ENCODE results near the gene BCAN.

Gene BCAN

DNA sequence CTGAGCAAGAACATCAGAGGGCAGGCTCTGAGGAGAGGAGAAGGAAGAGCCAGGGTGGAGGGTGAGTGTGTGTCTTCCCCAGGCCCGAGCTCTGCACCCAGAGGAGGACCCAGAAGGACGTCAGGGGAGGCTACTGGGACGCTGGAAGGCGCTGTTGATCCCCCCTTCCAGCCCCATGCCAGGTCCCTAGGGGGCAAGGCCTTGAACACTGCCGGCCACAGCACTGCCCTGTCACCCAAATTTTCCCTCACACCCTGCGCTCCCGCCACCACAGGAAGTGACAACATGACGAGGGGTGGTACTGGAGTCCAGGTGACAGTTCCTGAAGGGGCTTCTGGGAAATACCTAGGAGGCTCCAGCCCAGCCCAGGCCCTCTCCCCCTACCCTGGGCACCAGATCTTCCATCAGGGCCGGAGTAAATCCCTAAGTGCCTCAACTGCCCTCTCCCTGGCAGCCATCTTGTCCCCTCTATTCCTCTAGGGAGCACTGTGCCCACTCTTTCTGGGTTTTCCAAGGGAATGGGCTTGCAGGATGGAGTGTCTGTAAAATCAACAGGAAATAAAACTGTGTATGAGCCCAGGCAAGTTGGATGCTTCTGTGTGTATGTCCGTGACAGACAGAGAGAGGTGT is 17.1 kb downstream of the BCAN start:
- H2AFZ ChIP-seq (ENCODE audit: low read depth, low read length), result no peak overlapping the region
- H3K14ac ChIP-seq (ENCODE audit: low read length in 2 of 2), result no peak overlapping the region
- H3K9me3 ChIP-seq (ENCODE audit: control insufficient read depth, low read length), result no peaks in the 10 kb centered on the region
- peak overlapping the region in 1 of 2 experiments; percentile 13 for H2BK12ac ChIP-seq (ENCODE audit: low read length in 2 of 2)
- no peak overlapping the region for H4K8ac ChIP-seq (ENCODE audit: low read length)
- peaks cover 50% of the 10 kb centered on the region for H3K4me1 ChIP-seq (ENCODE audit: control insufficient read depth, insufficient read depth, low read depth, low read length)
- H2BK5ac ChIP-seq (ENCODE audit: low read depth, low read length, poor library complexity, severe bottlenecking), result no peak overlapping the region
- peak overlapping the region in 1 of 2 experiments; percentile 57 for H3K18ac ChIP-seq (ENCODE audit: low read depth in 1 of 2, low read length in 2 of 2)
- no peak overlapping the region for H3K27ac ChIP-seq (ENCODE audit: low read length, poor library complexity, severe bottlenecking)
- H3K36me3 ChIP-seq (ENCODE audit: control insufficient read depth in 1 of 2, insufficient read depth in 2 of 2, low read depth in 1 of 2, low read length in 2 of 2), result peaks cover 0 to 2% of the 10 kb centered on the region in 2 experiments
- no peak overlapping the region for H3K4me3 ChIP-seq (ENCODE audit: insufficient read depth in 1 of 2, low read depth in 1 of 2, low read length in 2 of 2)
- H4K91ac ChIP-seq (ENCODE audit: low read length), result peak overlapping the region; percentile 54
- no peak for DNase-seq
- 97% methylated on average over 5 of the region's 10 CpGs for WGBS
- H3K9ac ChIP-seq (ENCODE audit: low read length), result peak overlapping the region; percentile 78
- peak overlapping the region; percentile 44 for H2BK15ac ChIP-seq (ENCODE audit: low read depth, poor library complexity, severe bottlenecking)
- H2BK120ac ChIP-seq (ENCODE audit: low read depth, low read length), result no peak overlapping the region
- no peak overlapping the region for H3K23ac ChIP-seq (ENCODE audit: low read length in 2 of 2)
- no peak overlapping the region for H3K4ac ChIP-seq (ENCODE audit: low read depth in 1 of 2, low read length in 2 of 2)
- H3K4me2 ChIP-seq (ENCODE audit: low read length, poor library complexity, severe bottlenecking), result no peak overlapping the region
- no peak overlapping the region for H2AK5ac ChIP-seq (ENCODE audit: low read length, severe bottlenecking)
- H3K79me1 ChIP-seq (replicated peaks; ENCODE audit: low read length, poor library complexity, severe bottlenecking), result peaks cover 13% of the 10 kb centered on the region
- peaks cover 33 to 37% of the 10 kb centered on the region in 2 experiments for H3K27me3 ChIP-seq (ENCODE audit: control insufficient read depth in 1 of 2, insufficient read depth in 1 of 2, low read length in 2 of 2)

DNA sequence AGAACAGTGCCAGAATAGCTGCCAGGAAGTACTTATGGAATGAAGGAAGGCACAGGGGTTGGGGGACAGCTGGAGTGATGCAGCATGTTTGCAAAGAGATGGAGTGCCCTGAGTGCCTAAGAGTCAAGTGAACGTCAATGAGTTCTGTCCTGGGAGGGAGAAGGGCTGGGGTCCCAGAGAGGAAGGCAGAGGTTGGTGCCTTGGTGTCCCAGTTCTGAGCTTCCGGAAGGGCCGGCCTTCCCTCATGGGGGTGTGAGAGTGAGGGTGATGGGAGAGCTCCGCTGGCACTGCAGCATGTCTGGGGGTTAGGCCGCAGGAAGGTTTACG is 17.7 kb downstream of the BCAN start:
- peak overlapping the region; percentile 60 for H2BK15ac ChIP-seq (ENCODE audit: low read depth, poor library complexity, severe bottlenecking)
- WGBS, result 30% methylated on average over 6 of the region's 6 CpGs
- H3K4me2 ChIP-seq (ENCODE audit: low read length, poor library complexity, severe bottlenecking), result peak overlapping the region; percentile 47
- H3K9me3 ChIP-seq (ENCODE audit: control insufficient read depth, low read length), result no peaks in the 10 kb centered on the region
- peak overlapping the region; percentile 76 for H4K91ac ChIP-seq (ENCODE audit: low read length)
- H3K9ac ChIP-seq (ENCODE audit: low read length), result peak overlapping the region; percentile 78
- H3K27me3 ChIP-seq (ENCODE audit: control insufficient read depth in 1 of 2, insufficient read depth in 1 of 2, low read length in 2 of 2), result peaks cover 27 to 34% of the 10 kb centered on the region in 2 experiments
- no peak overlapping the region for H2AFZ ChIP-seq (ENCODE audit: low read depth, low read length)
- no peak overlapping the region for H2BK5ac ChIP-seq (ENCODE audit: low read depth, low read length, poor library complexity, severe bottlenecking)
- H3K18ac ChIP-seq (ENCODE audit: low read depth in 1 of 2, low read length in 2 of 2), result peak overlapping the region; percentile 38 to 75
- H3K36me3 ChIP-seq (ENCODE audit: control insufficient read depth in 1 of 2, insufficient read depth in 2 of 2, low read depth in 1 of 2, low read length in 2 of 2), result peaks cover 0 to 2% of the 10 kb centered on the region in 2 experiments
- peak overlapping the region in 1 of 2 experiments; percentile 37 for H3K23ac ChIP-seq (ENCODE audit: low read length in 2 of 2)
- peak overlapping the region; percentile 18 for H2AK5ac ChIP-seq (ENCODE audit: low read length, severe bottlenecking)
- no peak overlapping the region for H2BK120ac ChIP-seq (ENCODE audit: low read depth, low read length)
- peak overlapping the region in 1 of 2 experiments; percentile 59 for H3K4me3 ChIP-seq (ENCODE audit: insufficient read depth in 1 of 2, low read depth in 1 of 2, low read length in 2 of 2)
- H3K4me1 ChIP-seq (ENCODE audit: control insufficient read depth, insufficient read depth, low read depth, low read length), result peaks cover 56% of the 10 kb centered on the region
- peak overlapping the region in 1 of 2 experiments; percentile 61 for H3K14ac ChIP-seq (ENCODE audit: low read length in 2 of 2)
- H3K4ac ChIP-seq (ENCODE audit: low read depth in 1 of 2, low read length in 2 of 2), result peak overlapping the region in 1 of 2 experiments; percentile 75
- peak overlapping the region; percentile 47 for H4K8ac ChIP-seq (ENCODE audit: low read length)
- no peak for DNase-seq
- peaks cover 13% of the 10 kb centered on the region for H3K79me1 ChIP-seq (replicated peaks; ENCODE audit: low read length, poor library complexity, severe bottlenecking)
- H2BK12ac ChIP-seq (ENCODE audit: low read length in 2 of 2), result peak overlapping the region; percentile 22 to 86
- H3K27ac ChIP-seq (ENCODE audit: low read length, poor library complexity, severe bottlenecking), result peak overlapping the region; percentile 55

DNA sequence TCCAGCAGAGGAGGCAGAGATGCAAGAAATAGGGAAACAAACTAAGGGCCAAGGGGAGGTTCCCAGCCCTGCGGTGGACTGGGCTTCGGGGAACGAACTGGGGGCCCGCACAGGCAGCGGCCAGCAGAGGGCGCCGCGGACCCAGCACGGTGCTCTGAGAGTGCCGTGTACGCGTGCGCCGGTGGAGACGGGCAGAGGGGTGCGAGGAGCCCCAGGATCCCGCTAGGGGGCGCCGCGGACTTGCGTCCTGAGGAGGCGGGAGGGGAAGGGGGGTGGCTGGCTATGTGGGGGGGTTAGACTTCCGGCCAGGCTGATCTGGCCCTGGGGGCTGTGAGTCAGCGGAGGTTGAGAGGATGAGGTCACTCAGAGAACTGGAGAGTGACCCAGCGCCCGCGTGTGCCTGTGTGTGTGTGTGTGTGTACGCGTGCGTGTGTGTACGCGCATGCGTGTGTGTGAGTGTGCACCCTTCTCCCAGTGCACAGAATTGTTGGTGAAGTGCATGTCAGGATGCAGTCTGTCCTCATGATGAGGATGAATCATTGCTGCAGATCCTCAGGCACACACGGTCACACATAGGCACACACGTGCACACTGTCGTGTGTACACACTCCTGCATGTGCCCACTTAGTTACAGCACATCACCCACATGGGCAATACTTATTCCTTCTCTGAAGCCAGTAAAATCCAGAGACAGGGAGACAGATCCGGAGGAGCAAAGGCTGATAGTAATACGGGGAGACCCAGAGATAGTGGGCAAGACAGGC is 18.3 kb downstream of the BCAN start:
- Histone ChIP-seq H3K36me3 (ENCODE audit: control insufficient read depth in 1 of 2, insufficient read depth in 2 of 2, low read depth in 1 of 2, low read length in 2 of 2) (peaks cover 0 to 2% of the 10 kb centered on the region in 2 experiments), H3K9ac (ENCODE audit: low read length) (peak overlapping the region; percentile 78), H3K27me3 (ENCODE audit: control insufficient read depth in 1 of 2, insufficient read depth in 1 of 2, low read length in 2 of 2) (peaks cover 21 to 30% of the 10 kb centered on the region in 2 experiments), H2AK5ac (ENCODE audit: low read length, severe bottlenecking) (peak overlapping the region; percentile 62), H4K91ac (ENCODE audit: low read length) (peak overlapping the region; percentile 93), H3K4ac (ENCODE audit: low read depth in 1 of 2, low read length in 2 of 2) (peak overlapping the region; percentile 55 to 64), H3K4me1 (ENCODE audit: control insufficient read depth, insufficient read depth, low read depth, low read length) (peaks cover 61% of the 10 kb centered on the region), H3K27ac (ENCODE audit: low read length, poor library complexity, severe bottlenecking) (peak overlapping the region; percentile 90), H2BK5ac (ENCODE audit: low read depth, low read length, poor library complexity, severe bottlenecking) (no peak overlapping the region), H3K4me3 (ENCODE audit: insufficient read depth in 1 of 2, low read depth in 1 of 2, low read length in 2 of 2) (peak overlapping the region in 1 of 2 experiments; percentile 59), H2BK12ac (ENCODE audit: low read length in 2 of 2) (peak overlapping the region; percentile 88 to 99), H3K14ac (ENCODE audit: low read length in 2 of 2) (peak overlapping the region in 1 of 2 experiments; percentile 93), H3K79me1 (replicated peaks; ENCODE audit: low read length, poor library complexity, severe bottlenecking) (peaks cover 13% of the 10 kb centered on the region), H2AFZ (ENCODE audit: low read depth, low read length) (no peak overlapping the region), H2BK120ac (ENCODE audit: low read depth, low read length) (peak overlapping the region; percentile 96), H3K23ac (ENCODE audit: low read length in 2 of 2) (peak overlapping the region in 1 of 2 experiments; percentile 46), H3K4me2 (ENCODE audit: low read length, poor library complexity, severe bottlenecking) (peak overlapping the region; percentile 47), H4K8ac (ENCODE audit: low read length) (peak overlapping the region; percentile 77), H2BK15ac (ENCODE audit: low read depth, poor library complexity, severe bottlenecking) (peak overlapping the region; percentile 60), H3K9me3 (ENCODE audit: control insufficient read depth, low read length) (no peaks in the 10 kb centered on the region), H3K18ac (ENCODE audit: low read depth in 1 of 2, low read length in 2 of 2) (peak overlapping the region; percentile 92 to 94)
- 9% methylated on average over 38 of the region's 38 CpGs for WGBS
- DNase-seq, result peak; percentile 98

DNA sequence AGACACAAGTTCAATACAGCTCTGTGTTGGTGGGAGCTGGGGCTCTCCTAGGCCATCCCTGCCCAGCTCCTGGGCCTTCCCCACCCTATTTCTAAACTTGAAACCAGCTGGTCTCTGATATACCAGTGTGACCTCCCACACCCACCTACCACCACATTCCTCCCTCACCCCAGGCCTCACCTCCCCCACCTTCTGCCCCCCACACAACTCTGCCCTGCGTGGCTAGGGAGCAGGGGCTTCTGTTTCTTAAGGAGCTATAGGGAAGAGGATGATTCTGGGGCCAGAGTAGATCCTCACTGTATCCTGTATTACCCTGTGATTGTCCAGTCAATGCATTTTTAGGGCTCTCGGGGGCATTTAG is 18.8 kb downstream of the BCAN start:
- peaks cover 13% of the 10 kb centered on the region for H3K79me1 ChIP-seq (replicated peaks; ENCODE audit: low read length, poor library complexity, severe bottlenecking)
- no peak overlapping the region for H3K4me3 ChIP-seq (ENCODE audit: insufficient read depth in 1 of 2, low read depth in 1 of 2, low read length in 2 of 2)
- H2BK12ac ChIP-seq (ENCODE audit: low read length in 2 of 2), result peak overlapping the region; percentile 88 to 99
- peak overlapping the region; percentile 62 for H2AK5ac ChIP-seq (ENCODE audit: low read length, severe bottlenecking)
- H2BK120ac ChIP-seq (ENCODE audit: low read depth, low read length), result peak overlapping the region; percentile 96
- DNase-seq, result no peak
- H2AFZ ChIP-seq (ENCODE audit: low read depth, low read length), result no peak overlapping the region
- peak overlapping the region; percentile 63 for H3K4me2 ChIP-seq (ENCODE audit: low read length, poor library complexity, severe bottlenecking)
- peak overlapping the region in 1 of 2 experiments; percentile 76 for H3K14ac ChIP-seq (ENCODE audit: low read length in 2 of 2)
- peak overlapping the region; percentile 77 for H4K8ac ChIP-seq (ENCODE audit: low read length)
- H3K4ac ChIP-seq (ENCODE audit: low read depth in 1 of 2, low read length in 2 of 2), result peak overlapping the region; percentile 55 to 64
- H3K9ac ChIP-seq (ENCODE audit: low read length), result peak overlapping the region; percentile 44
- 81% methylated on average over 1 of the region's 2 CpGs for WGBS
- H2BK5ac ChIP-seq (ENCODE audit: low read depth, low read length, poor library complexity, severe bottlenecking), result no peak overlapping the region
- H3K27me3 ChIP-seq (ENCODE audit: control insufficient read depth in 1 of 2, insufficient read depth in 1 of 2, low read length in 2 of 2), result peaks cover 16 to 24% of the 10 kb centered on the region in 2 experiments
- peaks cover 0 to 2% of the 10 kb centered on the region in 2 experiments for H3K36me3 ChIP-seq (ENCODE audit: control insufficient read depth in 1 of 2, insufficient read depth in 2 of 2, low read depth in 1 of 2, low read length in 2 of 2)
- peak overlapping the region; percentile 93 for H4K91ac ChIP-seq (ENCODE audit: low read length)
- H3K4me1 ChIP-seq (ENCODE audit: control insufficient read depth, insufficient read depth, low read depth, low read length), result peaks cover 67% of the 10 kb centered on the region
- H3K23ac ChIP-seq (ENCODE audit: low read length in 2 of 2), result no peak overlapping the region
- H3K18ac ChIP-seq (ENCODE audit: low read depth in 1 of 2, low read length in 2 of 2), result peak overlapping the region; percentile 92 to 94
- peak overlapping the region; percentile 60 for H2BK15ac ChIP-seq (ENCODE audit: low read depth, poor library complexity, severe bottlenecking)
- peak overlapping the region; percentile 90 for H3K27ac ChIP-seq (ENCODE audit: low read length, poor library complexity, severe bottlenecking)
- no peaks in the 10 kb centered on the region for H3K9me3 ChIP-seq (ENCODE audit: control insufficient read depth, low read length)
